Parathyroid adenoma (tissue), 2 donors: ENCODE measurements around the gene INPPL1.
A peak's percentile ranks its signal among the peaks of the same experiment; 100 is the strongest.

Experiments
- H2AFZ ChIP-seq: fragments of 300-600 bp; sonication (generic); one replicate; pipeline ENCODE4 v1.7.0; 2017; ENCODE audit warnings: antibody characterized with exemption, mild to moderate bottlenecking
- H3K27ac ChIP-seq: fragments of 300-600 bp; sonication (generic); one replicate; pipeline ENCODE4 v1.7.0; 2017
- H3K27me3 ChIP-seq: fragments of 300-600 bp; sonication (generic); one replicate; pipeline ENCODE4 v1.7.0; 2017; ENCODE audit warnings: low read length; ENCODE audit not compliant: control insufficient read depth, insufficient read depth
- H3K36me3 ChIP-seq: fragments of 300-600 bp; sonication (generic); one replicate; pipeline ENCODE4 v1.7.0; 2017; ENCODE audit warnings: low read length; ENCODE audit not compliant: control insufficient read depth, insufficient read depth
- H3K4me1 ChIP-seq: fragments of 300-600 bp; sonication (generic); one replicate; pipeline ENCODE4 v1.7.0; 2017; ENCODE audit warnings: control low read depth
- H3K4me2 ChIP-seq: fragments of 300-600 bp; sonication (generic); one replicate; pipeline ENCODE4 v1.7.0; 2017; ENCODE audit warnings: low read length
- H3K4me3 ChIP-seq: fragments of 300-600 bp; sonication (generic); one replicate; pipeline ENCODE4 v1.7.0; 2017; ENCODE audit warnings: low read depth, low read length
- H3K79me2 ChIP-seq: fragments of 300-600 bp; sonication (generic); one replicate; pipeline ENCODE4 v1.7.0; 2017; ENCODE audit warnings: control low read depth
- H3K9ac ChIP-seq: fragments of 300-600 bp; sonication (generic); one replicate; pipeline ENCODE4 v1.7.0; 2017; ENCODE audit warnings: mild to moderate bottlenecking
- H3K9me3 ChIP-seq: fragments of 300-600 bp; sonication (generic); one replicate; pipeline ENCODE4 v1.7.0; 2017; ENCODE audit warnings: low read length; ENCODE audit not compliant: control insufficient read depth
- TF ChIP-seq, protein P1 (sequence below): fragments of 300-600 bp; sonication (generic); IDR thresholded peaks from one replicate; pipeline ENCODE4 v1.7.0; 2017; ENCODE audit warnings: antibody characterized with exemption, mild to moderate bottlenecking
- donor health status: primary hyperparathyroidism.

The INPPL1 gene

DNA sequence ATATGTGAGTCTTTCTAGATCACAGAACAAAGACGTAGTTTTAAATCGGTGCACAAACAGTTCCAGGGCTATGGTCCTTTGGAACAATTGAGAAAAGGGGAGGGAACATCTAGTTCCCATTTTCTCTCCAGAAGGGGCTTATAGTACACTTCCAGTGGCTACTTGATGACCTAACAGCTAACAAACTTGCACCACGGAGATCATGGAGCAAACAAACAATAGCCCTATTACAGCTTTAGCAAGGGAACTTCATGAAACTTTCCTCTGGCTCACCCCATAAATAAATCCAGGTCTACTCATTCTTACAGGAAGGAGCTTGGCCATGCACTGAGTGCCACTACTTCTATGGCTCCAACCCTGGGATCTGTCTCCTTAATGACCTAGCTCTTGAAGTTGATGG lies 16.3 kb upstream of the INPPL1 start:
- Histone ChIP-seq H3K9ac (no peak overlapping the region), H3K27ac (no peak overlapping the region)
- TF ChIP-seq, protein P1, sequence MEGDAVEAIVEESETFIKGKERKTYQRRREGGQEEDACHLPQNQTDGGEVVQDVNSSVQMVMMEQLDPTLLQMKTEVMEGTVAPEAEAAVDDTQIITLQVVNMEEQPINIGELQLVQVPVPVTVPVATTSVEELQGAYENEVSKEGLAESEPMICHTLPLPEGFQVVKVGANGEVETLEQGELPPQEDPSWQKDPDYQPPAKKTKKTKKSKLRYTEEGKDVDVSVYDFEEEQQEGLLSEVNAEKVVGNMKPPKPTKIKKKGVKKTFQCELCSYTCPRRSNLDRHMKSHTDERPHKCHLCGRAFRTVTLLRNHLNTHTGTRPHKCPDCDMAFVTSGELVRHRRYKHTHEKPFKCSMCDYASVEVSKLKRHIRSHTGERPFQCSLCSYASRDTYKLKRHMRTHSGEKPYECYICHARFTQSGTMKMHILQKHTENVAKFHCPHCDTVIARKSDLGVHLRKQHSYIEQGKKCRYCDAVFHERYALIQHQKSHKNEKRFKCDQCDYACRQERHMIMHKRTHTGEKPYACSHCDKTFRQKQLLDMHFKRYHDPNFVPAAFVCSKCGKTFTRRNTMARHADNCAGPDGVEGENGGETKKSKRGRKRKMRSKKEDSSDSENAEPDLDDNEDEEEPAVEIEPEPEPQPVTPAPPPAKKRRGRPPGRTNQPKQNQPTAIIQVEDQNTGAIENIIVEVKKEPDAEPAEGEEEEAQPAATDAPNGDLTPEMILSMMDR = no peak

DNA sequence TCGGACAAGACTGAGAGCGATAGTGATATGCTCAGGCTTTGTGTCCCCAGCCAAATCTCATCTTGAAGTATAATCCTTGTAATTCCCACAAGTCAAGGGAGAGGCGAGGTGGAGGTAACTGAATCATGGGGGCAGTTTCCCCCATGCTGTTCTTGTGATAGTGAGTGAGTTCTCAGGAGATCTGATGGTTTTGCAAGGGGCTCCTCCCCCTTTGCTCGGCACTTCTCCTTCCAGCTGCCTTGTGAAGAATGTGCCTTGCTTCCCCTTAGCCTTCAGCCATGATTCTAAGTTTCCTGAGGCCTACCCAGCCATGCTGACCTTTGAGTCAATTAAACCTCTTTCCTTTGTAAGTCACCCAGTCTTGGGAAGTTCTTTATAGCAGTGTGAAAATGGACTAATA lies 15.5 kb upstream of the INPPL1 start:
- Histone ChIP-seq H3K4me1 (no peaks in the 10 kb centered on the region), H3K27ac (no peak overlapping the region)

More for the DNA sequence above, 16.3 kb upstream of the INPPL1 start:
- no peaks in the 10 kb centered on the region for H3K4me1 ChIP-seq
- H3K9me3 ChIP-seq = no peaks in the 10 kb centered on the region
- H3K4me3 ChIP-seq = no peak overlapping the region
- H3K79me2 ChIP-seq = no peaks in the 10 kb centered on the region
- H3K36me3 ChIP-seq = no peaks in the 10 kb centered on the region
- H3K27me3 ChIP-seq = no peaks in the 10 kb centered on the region
- H2AFZ ChIP-seq = no peak overlapping the region
- no peak overlapping the region for H3K4me2 ChIP-seq

DNA sequence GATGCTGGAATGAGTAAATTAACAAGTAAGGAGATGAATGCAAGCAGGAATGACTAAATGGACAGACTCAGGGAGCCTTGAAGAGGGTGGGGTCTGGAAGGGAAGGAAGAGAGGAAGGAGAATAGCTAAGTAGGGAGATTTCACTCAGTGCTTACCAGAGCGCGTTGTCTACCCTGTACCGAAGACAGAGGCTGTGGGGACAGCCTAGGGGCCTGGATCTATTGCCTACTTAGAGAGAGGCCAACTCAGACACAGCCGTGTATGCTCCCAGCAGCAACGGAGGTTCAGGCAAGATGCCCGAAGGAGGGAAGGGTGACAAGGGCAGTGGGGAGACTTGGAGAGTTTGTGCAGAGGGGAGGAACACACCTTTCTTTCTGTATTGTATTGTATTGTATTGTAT lies 7.9 kb upstream of the INPPL1 start, which contains the start of gene FOLR2:
Gene FOLR2, plus strand, starts transcription at position 157 of the 400 bp plus-strand sequence. CDS start 1,791 bp downstream, outside the sequence.
- no peak within 1 kb of the TSS for H3K4me3 ChIP-seq
- no peaks in the 10 kb centered on the region for H3K4me1 ChIP-seq
- no peaks in the 10 kb centered on the region for H3K9me3 ChIP-seq
- H3K36me3 ChIP-seq = no peaks in the 10 kb centered on the region
- no peak within 1 kb of the TSS for H3K9ac ChIP-seq
- H3K27me3 ChIP-seq = no peaks in the 10 kb centered on the region
- H2AFZ ChIP-seq = no peak within 1 kb of the TSS
- H3K79me2 ChIP-seq = no peaks in the 10 kb centered on the region
- TF ChIP-seq, protein P1 = no peak
- no peak within 1 kb of the TSS for H3K4me2 ChIP-seq
- H3K27ac ChIP-seq = no peak within 1 kb of the TSS

More for the DNA sequence above, 15.5 kb upstream of the INPPL1 start:
- TF ChIP-seq, protein P1 = no peak
- Histone ChIP-seq H3K79me2 (no peaks in the 10 kb centered on the region), H3K9me3 (no peaks in the 10 kb centered on the region), H3K4me2 (no peak overlapping the region), H3K9ac (no peak overlapping the region), H3K36me3 (no peaks in the 10 kb centered on the region), H2AFZ (no peak overlapping the region), H3K27me3 (no peaks in the 10 kb centered on the region), H3K4me3 (no peak overlapping the region)

DNA sequence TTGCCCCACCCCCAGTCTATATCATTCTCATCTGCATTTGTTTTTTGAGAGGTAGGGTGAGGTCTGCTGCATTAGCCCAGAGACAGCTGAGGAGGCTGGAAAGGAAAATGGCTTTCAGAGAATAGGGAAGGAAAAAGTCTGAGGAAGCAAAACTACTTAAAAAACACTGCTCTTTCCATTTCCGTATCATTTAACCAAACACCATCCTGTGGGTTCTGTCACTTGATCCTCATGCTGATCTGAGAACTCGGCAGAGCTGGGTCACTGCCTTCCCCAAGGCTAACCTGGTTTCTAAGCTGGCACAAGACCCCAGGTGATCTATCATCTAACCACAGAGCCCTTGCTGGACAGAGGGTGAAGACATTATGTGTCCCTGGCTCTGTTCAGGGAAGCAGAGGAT lies 6.7 kb upstream of the INPPL1 start:
- TF ChIP-seq, protein P1 = no peak
- Histone ChIP-seq H2AFZ (peak overlapping the region; percentile 33), H3K9me3 (no peaks in the 10 kb centered on the region), H3K36me3 (no peaks in the 10 kb centered on the region), H3K79me2 (no peaks in the 10 kb centered on the region), H3K4me2 (no peak overlapping the region), H3K4me1 (peaks cover 3% of the 10 kb centered on the region), H3K9ac (no peak overlapping the region), H3K27ac (no peak overlapping the region), H3K4me3 (no peak overlapping the region), H3K27me3 (no peaks in the 10 kb centered on the region)

DNA sequence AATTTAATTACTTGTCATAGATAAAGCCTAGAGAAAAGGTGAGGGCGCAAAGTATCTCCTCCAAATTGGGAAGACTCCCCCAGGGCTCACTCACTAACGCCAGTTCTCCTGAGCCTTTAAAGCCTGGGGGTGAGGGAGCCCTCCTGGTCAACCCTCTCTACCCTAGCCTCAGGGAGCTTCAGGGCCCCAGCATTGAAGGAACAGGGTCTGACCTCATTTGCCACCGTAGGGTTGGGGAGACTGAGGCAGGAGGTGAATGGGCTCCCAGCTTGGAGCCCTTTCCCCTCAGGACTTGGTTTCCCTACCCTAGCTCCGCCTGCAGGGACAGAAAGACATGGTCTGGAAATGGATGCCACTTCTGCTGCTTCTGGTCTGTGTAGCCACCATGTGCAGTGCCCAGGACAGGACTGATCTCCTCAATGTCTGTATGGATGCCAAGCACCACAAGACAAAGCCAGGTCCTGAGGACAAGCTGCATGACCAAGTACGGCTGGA lies 6.3 kb upstream of the INPPL1 start:
- TF ChIP-seq, protein P1 = no peak
- Histone ChIP-seq H3K36me3 (no peaks in the 10 kb centered on the region), H3K4me2 (no peak overlapping the region), H3K4me1 (peaks cover 3% of the 10 kb centered on the region), H3K27ac (no peak overlapping the region), H3K27me3 (no peaks in the 10 kb centered on the region), H3K9ac (no peak overlapping the region), H3K79me2 (no peaks in the 10 kb centered on the region), H3K9me3 (no peaks in the 10 kb centered on the region), H3K4me3 (no peak overlapping the region), H2AFZ (no peak overlapping the region)
